ELF-1 (cell line): ENCODE results near the gene TTC21A.
"Not testable (repeated sequence)": the region's sequence is repeated elsewhere in the genome, so short reads cannot be mapped to it uniquely, and the experiment has no call there.

ENCODE experiments used
- DNase-seq: peaks from one replicate; pipeline ENCODE4 v3.0.0-alpha.2; 2016; ENCODE audit warnings: low read depth, low spot score

TTC21A gene

GRCh38 chr3:39149498-39150147 is 42.1 kb downstream of the TTC21A start:
- DNase-seq = no peak

GRCh38 chr3:39150148-39150802 is 42.8 kb downstream of the TTC21A start:
- peak; percentile 35 for DNase-seq

GRCh38 chr3:39150803-39151631 is 43.5 kb downstream of the TTC21A start:
- DNase-seq = peak; percentile 95

GRCh38 chr3:39153977-39154279 is 46.4 kb downstream of the TTC21A start:
- no peak for DNase-seq

- peak; percentile 96 for DNase-seq
Measured at GRCh38 chr3:39154280-39155021, 47.0 kb downstream of the TTC21A start.

- DNase-seq = no peak
Measured at GRCh38 chr3:39156421-39156820, 48.9 kb downstream of the TTC21A start.

- DNase-seq = no peak
Measured at GRCh38 chr3:39157359-39157758, 49.9 kb downstream of the TTC21A start.

GRCh38 chr3:39158148-39158715 is 50.8 kb downstream of the TTC21A start:
- peak; percentile 71 for DNase-seq

GRCh38 chr3:39164414-39164813 is 56.9 kb downstream of the TTC21A start:
- no peak for DNase-seq

- no peak for DNase-seq
Measured at GRCh38 chr3:39165518-39165917, 58.0 kb downstream of the TTC21A start.

GRCh38 chr3:39166134-39166710 is 58.7 kb downstream of the TTC21A start:
- DNase-seq = peak; percentile 79

GRCh38 chr3:39166932-39167532 is 59.6 kb downstream of the TTC21A start:
- DNase-seq = no peak

GRCh38 chr3:39168156-39168780 is 60.8 kb downstream of the TTC21A start:
- DNase-seq = no peak

- DNase-seq = no peak
Measured at GRCh38 chr3:39169712-39170111, 62.2 kb downstream of the TTC21A start.

- DNase-seq = no peak
Measured at GRCh38 chr3:39170461-39170860, 63.0 kb downstream of the TTC21A start.

- DNase-seq = not testable (repeated sequence)
Measured at GRCh38 chr3:39170877-39171276, 63.4 kb downstream of the TTC21A start.

GRCh38 chr3:39171860-39172259 is 64.4 kb downstream of the TTC21A start:
- no peak for DNase-seq

- DNase-seq = no peak
Measured at GRCh38 chr3:39173318-39174125, 66.0 kb downstream of the TTC21A start.

- DNase-seq = no peak
Measured at GRCh38 chr3:39176025-39176714, 68.7 kb downstream of the TTC21A start.
